Stimulated activated naive CD8-positive, alpha-beta T cell treated with anti-CD3 and anti-CD28 coated beads, Interleukin-15, Interleukin-2, amounts not matched to agents 100 U/mL and 50 U/mL, for 24 hours (primary cell): ENCODE measurements around the gene PTPRN2.
"Not testable (repeated sequence)": the region's sequence is repeated elsewhere in the genome, so short reads cannot be mapped to it uniquely, and the experiment has no call there.

ENCODE experiments used
- ATAC-seq: fragments of 150-1000 bp; cut with Tn5 transposase; one replicate; pipeline ENCODE4 v1.10.0; 2021
- DNase-seq: peaks from one replicate; pipeline ENCODE4 v3.0.0; 2021

Gene PTPRN2

DNA sequence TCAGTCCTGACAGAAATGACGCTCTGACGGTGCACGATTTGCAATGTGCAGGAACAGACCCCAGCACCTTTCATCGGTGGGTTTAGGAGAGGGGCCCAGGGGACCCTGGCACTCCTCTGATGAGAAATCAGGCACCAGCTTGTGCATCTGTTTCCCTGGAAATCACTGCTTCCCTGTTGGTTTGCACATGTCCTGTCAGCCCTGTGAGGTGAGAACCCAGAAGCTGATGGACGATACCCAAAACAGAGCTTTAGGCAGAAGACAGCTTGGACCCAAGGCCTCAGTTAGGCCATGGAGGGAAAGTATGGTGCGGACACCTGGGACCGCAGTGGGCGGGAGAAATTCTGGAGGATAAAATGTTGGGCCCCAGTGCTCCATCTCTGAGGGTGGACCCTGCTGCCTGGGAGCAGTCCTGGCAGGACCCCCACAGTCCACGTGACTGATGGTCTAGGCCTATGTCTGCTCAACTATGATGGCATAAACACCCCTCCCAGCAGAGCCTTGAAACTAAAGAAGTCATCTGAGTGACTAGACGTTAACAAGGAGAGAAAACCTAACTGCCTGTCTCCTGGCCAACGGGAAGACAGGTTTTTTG, 242.8 kb downstream of the PTPRN2 start:
- DNase-seq, result no peak
- no peak for ATAC-seq

DNA sequence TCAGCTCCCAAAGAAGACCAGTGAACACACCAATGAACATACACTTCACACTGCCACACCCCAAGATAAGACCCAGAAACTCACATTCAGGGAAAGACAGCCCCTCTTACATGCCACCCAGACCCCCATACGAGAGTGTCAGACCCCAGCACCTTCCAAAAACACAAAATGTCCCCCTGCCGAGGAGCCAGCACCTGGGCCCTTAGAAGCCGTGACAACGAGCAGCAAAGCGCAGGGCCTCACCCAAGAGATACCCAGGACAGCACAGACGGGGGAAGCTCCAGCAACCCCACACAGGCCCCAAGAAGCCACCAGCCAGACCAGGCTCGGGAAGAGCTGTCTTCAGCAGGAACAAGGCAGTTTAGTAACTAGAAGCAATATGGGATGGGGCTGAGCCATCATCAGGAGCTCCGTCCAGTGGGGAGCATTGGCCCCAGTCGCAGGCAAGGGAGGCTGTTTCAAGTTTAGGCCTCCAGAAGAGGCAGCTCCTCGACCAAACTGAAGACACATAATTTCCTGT, 243.6 kb downstream of the PTPRN2 start:
- DNase-seq (no peak), ATAC-seq (no peak)

DNA sequence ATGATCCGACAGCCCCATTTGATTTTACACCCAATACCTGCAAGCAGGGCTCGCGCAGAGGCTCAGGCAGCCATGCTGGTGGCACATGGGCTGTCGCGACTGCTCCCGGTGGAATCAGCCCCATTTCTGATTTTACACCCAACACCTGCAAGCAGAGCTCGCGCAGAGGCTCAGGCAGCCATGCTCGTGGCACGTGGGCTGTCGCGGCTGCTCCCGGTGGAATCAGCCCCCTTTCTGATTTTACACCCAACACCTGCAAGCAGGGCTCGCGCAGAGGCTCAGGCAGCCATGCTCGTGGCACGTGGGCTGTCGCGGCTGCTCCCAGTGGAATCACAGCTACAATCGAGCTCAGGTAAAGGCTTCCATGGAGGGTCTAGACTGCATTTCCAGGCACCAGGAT, 244.1 kb downstream of the PTPRN2 start:
- ATAC-seq (no peak), DNase-seq (no peak)

DNA sequence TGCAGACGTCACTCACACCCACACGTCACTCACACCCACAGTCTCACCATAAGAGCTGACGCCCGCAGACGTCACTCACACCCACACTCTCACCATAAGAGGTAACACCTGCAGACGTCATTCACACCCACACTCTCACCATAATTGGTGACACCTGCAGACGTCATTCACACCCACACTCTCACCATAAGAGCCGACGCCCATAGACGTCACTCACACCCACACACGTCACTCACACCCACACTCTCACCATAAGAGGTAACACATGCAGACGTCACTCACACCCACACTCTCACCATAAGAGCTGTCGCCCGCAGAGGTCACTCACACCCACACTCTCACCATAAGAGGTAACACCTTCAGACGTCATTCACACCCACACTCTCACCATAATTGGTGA, 246.5 kb downstream of the PTPRN2 start:
- not testable (repeated sequence) for DNase-seq, ATAC-seq

DNA sequence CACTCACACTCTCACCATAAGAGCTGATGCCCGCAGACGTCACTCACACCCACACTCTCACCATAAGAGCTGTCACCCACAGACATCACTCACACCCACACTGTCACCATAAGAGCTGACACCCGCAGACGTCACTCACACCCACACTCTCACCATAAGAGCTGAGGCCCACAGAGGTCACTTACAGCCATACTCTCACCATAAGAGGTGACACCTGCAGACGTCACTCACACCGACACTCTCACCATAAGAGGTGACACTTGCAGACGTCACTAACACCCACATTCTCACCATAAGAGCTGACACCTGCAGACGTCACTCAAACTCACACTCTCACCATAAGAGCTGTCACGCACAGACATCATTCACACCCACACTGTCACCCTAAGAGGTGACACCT, 250.7 kb downstream of the PTPRN2 start:
- not testable (repeated sequence) for ATAC-seq, DNase-seq

DNA sequence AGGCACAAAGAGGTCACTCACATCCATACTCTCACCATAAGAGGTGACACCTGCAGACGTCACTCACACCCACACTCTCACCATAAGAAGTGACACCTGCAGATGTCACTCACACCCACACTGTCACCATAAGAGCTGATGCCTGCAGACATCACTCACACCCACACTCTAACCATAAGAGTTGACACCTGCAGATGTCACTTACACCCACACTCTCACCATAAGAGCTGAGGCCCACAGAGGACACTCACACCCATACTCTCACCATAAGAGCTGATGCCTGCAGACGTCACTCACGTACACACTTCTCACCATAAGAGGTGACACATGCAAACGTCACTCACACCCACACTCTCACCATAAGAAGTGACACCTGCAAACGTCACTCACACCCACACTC, 255.1 kb downstream of the PTPRN2 start:
- ATAC-seq, DNase-seq: not testable (repeated sequence)

DNA sequence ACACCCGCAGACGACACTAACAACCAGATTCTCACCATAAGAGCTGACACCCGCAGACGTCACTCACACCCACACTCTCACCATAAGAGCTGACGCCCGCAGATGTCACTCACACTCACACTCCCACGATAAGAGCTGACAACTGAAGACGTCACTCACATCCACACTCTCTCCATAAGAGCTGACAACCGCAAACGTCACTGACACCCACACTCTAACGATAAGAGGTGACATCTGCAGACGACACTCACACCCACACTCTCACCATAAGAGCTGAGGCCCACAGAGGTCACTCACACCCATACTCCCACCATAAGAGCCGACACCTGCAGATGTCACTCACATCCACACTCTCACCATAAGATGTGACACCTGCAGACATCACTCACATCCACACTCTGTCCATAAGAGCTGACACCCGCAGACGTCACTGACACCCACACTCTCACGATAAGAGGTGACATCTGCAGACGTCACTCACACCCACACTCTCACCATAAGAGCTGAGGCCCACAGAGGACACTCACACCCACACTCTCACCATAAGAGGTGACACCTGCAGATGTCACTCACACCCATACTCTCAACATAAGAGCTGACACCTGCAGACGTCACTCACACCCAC, 255.7 kb downstream of the PTPRN2 start:
- ATAC-seq, DNase-seq: not testable (repeated sequence)

DNA sequence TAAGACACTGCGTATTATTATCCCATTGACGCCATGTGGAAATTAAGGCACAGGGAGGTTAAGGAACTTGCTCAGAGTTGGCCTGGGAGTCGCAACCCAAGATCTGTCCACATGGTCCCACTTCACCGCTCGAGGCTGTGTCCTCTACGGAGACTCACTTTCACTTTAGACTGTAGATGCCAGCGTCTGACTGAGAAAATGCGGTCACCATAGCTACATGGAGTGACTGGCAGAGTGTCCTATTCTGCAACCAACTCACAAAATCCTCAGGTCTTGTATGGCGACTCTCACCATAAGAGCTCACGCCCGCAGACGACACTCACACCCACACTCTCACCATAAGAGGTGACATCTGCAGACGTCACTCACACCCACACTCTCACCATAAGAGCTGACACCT, 257.9 kb downstream of the PTPRN2 start:
- no peak for ATAC-seq
- no peak for DNase-seq

DNA sequence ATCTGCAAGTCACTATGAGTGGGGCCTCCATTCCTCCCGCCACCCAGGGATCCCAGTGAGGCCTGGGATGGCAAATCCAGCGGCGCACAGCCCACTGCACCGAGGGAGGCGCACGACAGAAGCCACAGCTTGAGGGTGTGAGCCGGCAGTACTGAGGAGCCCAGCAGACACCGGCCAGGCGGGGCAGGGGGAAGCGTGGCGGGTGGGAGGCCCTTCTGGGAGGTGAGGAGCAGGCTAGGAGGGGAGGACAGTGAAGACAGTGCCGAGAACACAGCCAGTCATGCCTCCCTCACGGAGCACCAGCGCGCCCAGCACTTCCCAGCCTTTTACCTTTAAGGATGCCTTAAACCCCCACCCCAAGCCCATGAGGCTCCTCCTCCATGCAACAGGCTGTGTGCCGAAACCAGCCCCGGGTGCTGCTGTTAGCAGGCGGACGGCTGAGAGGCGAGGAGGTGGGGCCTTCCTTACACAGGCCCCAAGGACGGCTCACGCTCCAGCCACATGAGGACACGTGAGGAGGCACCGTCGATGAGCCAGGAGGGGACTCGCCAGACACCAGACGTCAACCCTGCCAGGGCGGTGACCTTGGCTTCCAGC, 258.5 kb downstream of the PTPRN2 start:
- ATAC-seq (no peak), DNase-seq (no peak)

DNA sequence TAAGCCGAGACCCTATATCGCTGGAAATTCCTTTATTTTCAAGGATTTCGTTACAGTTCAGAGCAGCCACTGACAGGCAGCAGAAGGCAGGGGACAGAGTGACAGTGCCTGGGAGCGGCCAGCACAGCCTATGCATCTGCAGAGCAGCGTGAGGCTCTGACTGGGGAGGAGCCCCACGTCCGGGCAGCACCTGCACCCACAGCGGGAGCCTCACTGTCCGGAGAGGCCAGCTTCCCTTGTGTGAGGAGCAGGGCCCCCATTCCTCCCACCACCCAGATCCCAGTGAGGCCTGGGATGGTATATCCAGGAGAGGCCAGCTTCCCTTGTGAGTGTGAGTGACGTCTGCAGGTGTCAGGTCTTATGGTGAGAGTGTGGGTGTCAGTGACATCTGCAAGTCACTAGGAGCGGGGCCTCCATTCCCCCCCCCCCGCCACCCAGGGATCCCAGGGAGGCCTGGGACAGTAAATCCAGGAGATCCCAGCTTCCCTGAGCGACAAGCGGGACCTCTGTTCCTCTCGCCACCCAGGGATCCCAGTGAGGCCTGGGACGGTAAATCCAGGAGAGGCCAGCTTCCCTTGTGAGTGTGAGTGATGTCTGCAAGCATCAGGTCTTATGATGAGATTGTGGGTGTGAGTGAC, 259.1 kb downstream of the PTPRN2 start:
- DNase-seq, result no peak
- no peak for ATAC-seq

DNA sequence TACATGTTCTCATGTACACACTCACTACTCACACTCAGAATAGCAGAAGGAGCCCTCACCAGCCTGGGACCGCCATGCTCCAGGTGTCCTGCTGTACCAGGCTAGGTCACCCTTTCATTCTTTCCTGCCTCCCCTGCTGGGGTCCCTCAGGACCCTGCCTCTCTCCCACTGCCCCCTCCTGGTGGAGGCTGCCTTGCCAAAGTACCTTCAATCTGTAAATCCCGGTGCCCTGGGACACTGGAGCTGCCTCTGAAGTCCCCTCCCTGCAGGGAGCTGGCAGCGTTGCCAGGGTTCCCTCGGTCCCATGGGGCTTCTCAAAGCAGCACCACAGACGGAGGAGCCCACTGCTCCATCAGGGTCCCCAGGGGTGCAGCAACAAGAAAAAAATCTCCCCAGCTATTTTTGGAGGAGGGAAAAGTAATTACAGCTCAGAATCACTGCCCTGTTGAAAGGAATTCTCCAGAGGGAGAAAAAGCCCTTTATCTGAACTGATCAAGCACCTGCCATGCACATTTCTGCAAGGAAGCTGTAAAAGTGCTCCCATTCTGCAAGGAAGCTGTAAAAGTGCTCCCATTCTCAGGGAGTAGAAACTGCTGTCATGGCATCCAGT, 259.9 kb downstream of the PTPRN2 start:
- ATAC-seq (no peak), DNase-seq (no peak)

DNA sequence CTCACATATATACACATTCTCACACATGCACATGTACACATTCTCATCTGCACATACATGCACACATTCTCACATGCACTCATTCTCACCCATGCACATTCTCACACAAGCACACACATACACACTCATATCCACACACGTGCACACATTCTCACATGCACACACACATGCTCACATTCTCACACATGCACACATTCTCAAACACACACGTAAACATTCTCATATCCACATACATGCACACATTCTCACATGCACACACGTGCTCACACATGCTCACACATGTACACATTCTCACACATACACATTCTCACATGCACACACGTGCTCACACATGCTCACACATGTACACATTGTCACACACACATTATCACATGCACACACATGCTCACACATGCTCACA, 260.6 kb downstream of the PTPRN2 start:
- no peak for DNase-seq
- no peak for ATAC-seq

DNA sequence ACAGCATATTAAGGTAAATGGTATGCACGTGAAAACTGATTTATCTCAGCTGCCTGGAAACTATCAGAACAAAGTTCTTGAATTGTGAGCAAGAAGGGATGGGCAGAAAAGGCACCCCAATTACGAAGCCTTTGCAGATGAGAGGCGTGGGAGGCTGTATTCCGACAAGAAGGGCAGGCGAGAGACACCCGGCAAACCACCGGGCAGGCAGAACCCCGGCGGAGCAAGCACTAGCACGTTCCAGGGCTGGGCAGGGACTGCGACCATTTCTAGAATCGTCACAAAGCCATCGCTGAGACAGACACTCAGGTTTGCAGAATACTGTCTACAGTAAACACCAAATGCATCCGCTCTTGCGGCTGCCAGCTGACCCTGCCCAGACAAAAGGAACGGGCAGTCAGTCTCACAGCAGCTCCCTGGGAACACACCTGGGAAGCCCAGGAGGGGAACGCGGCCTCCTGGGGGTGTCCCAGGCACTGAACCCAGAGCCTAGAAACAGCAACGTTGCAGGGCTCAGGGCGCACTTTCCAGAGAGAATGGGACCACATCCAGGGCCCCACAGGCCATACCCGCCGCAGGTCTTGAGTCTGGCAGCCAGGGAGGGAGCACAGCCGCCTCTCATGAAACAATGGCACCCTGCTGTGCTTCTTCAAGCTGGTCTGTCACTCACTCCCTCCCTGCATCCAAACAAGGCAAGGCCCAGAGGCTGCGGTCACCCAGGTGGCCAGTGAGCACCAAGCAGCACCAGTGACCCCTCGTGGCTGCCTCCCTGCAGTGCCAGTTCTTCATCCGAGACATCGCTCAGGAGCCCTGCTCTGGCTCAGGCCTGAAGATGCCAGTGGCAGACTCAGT, 261.9 kb downstream of the PTPRN2 start:
- DNase-seq (no peak), ATAC-seq (no peak)

DNA sequence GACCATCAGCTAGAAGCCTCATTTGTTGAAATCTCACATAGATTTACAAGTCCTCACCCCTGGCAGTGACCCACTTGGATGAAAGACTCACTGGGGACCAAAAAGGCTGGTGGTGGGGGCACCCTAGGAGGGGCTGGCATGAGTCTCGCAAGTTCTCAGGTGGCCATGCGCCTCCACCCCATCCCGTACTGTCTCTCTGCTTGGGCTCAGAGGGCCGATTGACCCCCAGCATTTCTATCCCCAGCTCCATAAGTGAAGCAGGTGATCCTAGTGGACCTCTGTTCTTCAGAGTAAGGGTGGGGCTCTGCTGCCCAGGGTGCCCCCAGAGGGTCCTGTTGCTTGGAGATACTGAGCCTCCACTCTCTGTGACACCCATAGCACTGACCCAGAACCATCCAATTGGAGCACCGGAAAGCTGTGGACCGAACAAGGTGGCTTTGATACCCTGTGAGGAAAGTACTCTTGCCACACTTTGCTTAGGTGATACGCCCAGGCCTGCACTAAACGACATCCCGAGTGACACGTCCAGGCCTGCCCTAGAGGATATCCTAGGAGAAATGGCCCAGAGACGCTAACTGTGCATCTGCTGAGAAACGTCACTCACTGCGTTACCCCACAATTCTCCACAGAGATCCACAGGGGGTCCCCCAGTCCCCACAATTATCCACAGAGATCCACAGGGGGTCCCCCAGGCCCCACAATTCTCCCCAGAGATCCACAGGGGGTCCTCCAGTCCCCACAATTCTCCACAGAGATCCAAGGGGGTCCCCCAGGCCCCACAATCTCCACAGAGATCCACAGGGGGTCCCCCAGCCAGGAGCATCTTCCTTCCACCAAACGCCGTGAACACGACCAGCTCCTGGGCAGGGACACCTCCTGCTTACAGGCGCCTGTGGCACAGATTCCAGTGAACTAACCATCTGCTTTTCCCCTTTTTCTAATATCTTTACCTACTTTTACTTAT, 262.9 kb downstream of the PTPRN2 start:
- ATAC-seq, result no peak
- no peak for DNase-seq

DNA sequence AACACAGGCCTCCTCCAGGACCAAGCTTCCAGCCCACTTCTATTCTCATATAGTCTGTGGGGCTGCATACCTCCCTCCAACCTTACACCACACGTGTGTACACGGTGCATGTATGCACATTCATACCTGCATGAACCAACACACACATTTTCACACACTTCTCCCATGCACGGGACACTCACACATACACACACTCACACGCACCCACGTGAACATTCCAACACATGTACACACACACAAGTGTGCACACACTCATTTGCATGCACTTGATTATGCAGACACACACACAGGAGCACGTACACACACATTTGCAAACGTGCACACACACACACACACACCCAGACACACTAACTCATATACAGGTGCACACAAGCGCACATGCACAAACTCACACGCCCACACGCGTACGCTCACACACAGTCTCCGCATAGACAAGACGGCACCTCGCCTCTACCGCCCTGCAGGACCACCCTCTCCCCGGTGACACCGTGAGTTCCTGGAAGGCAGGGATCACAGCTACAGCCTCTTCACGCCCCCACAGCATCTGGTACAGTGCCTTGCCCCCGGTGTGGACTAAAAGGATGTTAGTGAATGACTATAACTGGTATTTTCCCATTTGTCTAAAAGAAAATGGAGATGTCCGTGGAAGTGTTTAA, 263.8 kb downstream of the PTPRN2 start:
- ATAC-seq, result no peak
- no peak for DNase-seq

DNA sequence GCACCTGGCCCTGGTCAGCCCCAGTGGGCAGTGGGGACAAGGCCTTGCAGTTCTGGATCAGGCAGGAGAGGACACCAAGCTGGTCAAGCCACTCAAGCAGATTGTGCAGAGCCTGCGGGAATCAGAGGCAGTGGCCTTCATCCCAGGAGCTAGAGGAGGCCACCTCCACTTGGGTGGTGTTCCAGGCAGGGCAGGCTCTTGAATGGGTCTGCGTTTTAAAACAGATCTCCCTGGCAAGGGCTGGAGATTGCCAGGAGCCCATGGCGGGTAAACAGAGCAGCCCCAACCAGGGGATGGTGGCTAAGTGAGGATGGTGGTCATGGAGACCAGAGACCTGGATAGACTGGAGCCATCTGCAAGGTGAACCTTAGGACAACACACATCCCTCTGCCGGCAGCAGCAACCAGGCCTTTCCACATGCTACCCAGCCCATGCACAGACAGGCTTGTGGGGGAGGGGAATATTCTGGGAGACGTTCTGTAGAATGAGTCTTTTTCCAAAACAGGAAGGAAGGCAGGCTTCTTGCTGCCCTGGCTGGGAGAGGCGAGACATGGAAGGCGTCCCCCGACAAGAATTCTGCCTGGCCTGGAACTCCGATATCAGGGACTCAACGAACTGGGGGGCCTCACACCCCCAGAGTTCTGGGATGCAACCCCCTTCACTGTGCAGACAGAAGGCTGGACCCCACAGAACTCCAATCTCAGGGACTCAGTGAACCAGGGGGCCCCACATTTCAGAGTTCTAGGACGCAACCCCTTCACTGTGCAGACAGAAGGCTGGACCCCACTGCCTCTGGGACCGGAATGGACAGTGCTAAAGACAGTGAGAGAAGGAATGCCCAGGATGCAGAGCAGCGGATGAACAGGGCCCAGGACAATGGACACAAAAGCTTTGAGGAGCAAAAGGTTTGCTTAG, 264.8 kb downstream of the PTPRN2 start:
- no peak for ATAC-seq

DNA sequence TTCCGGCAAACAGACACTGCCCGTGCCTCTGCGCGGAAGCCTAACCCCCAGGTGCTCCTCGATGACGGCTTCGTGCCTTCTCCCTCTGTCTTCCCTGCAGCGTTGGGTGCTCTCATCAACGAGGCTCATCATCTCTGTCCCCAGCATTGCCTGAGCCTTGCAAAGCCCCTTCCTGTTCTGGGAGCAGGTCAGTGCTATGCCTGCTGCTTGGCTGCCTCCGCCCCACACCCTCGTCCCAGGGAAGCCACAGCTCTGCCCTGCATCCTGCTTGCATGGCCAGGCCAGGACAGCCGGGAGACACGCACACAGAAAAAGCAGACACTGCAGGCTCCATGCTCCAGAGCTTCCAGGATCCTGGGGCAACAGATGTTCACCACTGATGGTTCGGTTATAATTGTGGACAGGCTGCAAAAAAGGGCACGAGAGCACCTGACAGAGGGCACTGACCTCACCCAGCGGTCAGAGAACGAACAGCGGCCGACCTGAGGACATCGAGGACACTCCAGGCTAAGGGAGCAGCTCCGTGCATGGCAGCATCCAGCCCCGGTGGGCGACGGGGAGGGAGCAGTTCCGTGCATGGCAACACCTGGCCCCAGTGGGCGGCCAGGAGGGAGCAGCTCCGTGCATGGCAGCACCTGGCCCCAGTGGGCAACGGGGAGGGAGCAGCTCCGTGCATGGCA, 265.5 kb downstream of the PTPRN2 start:
- ATAC-seq, result no peak

More for the DNA sequence above, 264.8 kb downstream of the PTPRN2 start:
- DNase-seq, result no peak

DNA sequence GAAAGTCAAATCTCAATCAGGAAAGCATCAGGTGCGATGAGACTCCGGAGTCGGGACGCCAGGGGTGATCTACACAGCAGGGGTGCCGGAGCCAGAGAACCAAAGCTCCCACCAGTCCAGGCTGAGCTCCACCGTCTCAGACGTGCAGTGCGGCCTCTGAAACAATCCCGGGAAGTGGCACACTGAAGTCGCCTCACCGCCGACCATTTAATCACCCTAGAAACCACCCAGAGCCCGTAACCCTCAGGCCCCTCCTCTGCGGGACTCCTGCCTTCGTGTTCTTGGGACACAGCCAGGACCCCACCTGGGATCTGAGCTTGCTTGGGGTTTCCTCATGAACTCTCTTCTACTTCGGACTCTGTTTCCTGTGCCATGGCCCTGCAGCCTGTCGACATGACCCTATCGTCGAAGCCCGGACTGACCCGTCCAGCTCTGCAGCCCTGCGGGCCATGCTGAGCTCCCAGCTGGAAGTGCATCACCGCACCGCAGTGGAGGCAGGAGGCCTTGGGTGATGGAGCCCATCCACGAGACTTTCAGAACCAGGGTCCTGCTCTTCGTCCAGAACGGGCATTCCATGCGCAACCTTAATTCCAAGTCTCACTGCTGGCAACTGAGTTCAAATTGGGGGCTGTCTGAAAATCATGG, 266.4 kb downstream of the PTPRN2 start:
- ATAC-seq (no peak), DNase-seq (no peak)

More for the DNA sequence above, 265.5 kb downstream of the PTPRN2 start:
- DNase-seq, result no peak
